Measurements from ENCODE around the gene B4GALT1.
A peak's percentile ranks its signal among the peaks of the same experiment; 100 is the strongest.

Gene B4GALT1

GRCh38 chr9:33139421-33140228, 27.5 kb downstream of the B4GALT1 start:
- peak; percentile 87 for DNase-seq (ENCODE audit: low spot score)

DNA sequence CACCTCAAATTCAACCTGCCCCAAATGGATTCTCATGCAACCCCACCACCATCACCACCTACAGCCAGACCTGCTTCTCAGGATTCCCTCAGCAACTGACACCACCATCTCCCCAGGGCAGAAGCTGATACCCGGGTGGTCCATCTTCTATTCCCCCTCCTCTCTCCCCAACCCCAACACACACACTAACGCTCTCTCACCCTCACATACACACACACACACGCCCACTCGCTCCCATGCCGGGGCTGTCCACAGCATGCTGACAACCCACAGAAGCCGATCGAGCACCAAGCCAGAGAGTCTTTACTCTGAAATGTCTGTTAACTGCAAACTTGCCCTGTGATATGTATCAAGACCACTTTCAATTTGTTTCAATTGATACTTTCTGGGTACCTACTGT, 28.4 kb downstream of the B4GALT1 start:
- DNase-seq (ENCODE audit: low spot score): no peak

DNA sequence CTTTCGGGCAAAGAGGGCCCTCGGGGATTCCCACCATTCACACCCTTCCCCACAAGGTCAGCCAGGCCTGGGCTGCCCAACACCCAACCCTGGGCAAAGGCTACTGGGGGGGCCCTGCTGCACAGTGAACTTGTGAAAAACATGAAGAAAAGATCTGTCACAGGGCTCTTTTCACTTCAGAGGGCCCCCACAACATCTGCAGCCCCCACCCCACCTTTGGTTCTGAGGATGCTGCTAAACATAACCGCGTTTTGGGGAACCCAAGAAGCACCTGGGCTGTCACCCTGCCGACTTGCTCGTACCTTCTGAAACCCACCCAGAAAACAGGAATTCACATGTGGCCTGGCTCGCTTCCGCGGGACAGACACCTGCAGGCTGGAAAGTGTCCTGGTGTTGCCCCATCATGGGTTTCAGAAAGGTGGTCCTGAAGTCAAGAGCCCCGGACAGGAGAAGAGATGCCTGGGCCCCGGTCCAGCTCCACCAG, 29.3 kb downstream of the B4GALT1 start:
- no peak for DNase-seq (ENCODE audit: low spot score)

- DNase-seq (ENCODE audit: low spot score): no peak
These were observed 30.1 kb downstream of the B4GALT1 start for GRCh38 chr9:33136721-33137670.

- DNase-seq (ENCODE audit: low spot score): no peak
These were observed 31.6 kb downstream of the B4GALT1 start for GRCh38 chr9:33135470-33135958.

- no peak for DNase-seq (ENCODE audit: low spot score)
These were observed 32.1 kb downstream of the B4GALT1 start for GRCh38 chr9:33135031-33135461.

DNA sequence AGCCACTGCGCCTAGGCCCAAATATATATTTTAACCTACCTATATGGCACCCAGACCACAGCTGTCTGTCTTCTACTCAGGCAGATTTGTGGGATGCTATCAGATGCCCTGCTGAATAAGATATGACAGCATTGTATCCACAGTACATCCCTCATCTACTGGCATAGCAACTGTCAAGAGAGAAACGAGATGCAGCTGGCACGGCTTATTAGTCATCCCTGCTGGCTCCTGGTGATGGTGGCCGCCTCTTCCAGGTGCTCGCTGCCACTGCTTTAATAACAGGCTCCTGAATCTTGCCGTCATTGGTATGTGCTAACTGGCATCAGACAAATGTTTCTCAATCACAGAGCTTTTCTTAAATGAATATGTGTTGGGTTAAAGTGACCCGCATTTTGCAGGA, 34.0 kb downstream of the B4GALT1 start:
- no peak for DNase-seq (ENCODE audit: low spot score)

- peak; percentile 88 for DNase-seq (ENCODE audit: low spot score)
These were observed 35.1 kb downstream of the B4GALT1 start for GRCh38 chr9:33131790-33132772.

DNA sequence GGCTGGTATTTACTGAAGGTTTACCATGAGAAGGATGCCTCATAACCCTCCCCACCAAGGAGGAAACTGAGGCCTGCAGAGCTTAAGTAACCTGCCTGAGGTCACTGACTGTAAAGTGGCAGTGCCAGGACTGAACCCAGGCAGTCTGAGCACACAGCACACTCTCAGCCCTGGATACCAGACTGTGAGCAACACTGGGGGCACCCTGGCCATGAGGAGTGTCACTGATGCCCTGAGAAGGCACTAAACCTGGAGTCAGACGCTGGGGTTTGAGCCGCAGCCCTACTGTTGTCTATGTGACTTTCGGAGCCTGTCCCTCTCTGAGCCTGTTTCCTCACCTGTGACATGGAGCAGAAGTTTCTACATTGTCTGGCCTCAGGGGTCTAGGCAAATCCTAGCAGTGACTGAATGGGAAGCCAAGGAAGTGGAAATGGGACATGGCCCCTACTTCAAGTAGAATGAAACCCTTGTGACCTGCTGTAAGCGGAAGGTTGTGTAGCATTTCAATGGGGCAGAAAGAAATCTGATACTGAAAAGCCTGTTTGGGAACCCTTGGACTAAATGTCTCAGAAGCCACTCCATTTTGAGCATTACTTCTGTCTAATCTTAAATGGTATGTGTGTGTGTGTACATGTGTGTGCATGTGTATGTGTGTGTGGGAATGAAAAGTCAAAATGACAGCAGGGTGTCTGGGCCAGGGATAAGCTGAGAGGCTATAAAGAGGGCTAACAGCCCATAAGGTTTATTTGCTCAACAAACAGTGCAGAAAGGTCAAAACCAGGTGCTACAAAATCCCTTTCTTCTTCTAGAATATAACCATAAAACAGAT, 36.0 kb downstream of the B4GALT1 start:
- no peak for DNase-seq (ENCODE audit: low spot score)

DNA sequence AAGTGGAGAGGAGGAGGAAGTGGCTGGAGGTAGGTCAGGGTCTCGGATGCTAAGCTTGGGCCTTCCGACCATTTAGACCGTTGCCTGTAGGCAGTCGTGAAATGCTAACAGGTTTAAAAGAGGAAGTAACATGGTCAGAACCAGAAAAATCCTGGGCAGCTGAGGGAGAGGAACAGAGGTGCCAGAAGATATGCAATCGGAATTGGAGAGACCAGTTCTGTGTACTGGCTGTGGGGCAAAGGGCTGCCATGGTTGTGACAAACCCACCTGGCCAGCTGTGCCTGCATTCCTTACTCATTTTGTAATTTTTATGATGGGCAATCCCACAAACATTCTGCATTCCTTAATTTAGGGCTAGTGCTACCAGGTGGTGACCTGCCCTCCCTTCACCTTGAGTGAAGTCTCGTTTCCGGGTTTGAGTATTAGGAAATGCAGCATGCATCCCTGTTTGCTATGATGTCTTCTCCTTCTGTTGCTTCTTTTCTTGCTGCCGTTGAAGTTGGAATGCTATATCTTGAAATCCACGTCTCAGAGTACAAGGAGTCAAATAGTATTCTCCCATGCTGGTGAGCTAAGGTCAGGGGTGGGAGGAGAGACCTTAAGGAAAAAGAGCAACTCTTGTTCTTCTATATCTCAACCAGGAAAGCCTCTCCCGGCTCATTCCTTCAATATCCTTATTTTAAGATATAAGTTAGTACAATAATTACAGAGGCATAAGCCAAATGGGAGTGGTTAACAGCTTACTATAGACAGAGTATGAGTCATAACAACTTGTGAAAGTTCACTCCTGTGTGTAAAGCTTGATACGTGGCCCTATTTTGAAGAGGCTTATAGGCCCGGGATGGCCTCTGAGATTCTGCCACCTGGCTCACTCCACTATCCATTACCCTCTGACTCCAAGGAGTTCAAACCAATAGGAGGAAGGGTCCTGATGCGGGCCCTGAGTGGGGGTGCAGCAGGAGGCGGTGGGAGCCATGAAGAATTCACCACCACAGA, 37.0 kb downstream of the B4GALT1 start:
- DNase-seq (ENCODE audit: low spot score): no peak

GRCh38 chr9:33129251-33129885, 37.8 kb downstream of the B4GALT1 start:
- DNase-seq (ENCODE audit: low spot score): no peak

DNA sequence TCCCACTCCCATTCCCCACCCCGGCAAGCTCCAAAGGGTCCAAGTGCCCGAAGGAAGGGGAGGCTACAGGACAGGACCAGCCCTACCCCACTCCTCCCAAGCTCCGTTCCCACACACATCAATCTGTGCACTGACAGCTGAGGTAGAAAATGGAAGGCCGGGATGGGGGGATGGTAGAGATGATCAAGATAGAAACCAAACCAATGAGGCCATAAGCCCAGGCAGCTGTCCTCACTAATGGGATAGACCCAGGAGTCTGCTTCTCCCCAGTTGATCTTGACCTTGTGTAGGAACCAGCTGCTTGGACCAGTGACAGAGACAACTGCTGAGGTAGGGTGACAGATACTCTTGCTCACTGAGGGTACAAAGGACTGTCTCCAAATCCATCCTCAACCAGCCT, 38.6 kb downstream of the B4GALT1 start:
- DNase-seq (ENCODE audit: low spot score): no peak

GRCh38 chr9:33127881-33128280, 39.3 kb downstream of the B4GALT1 start:
- DNase-seq (ENCODE audit: low spot score): no peak

GRCh38 chr9:33125871-33126823, 41.0 kb downstream of the B4GALT1 start:
- no peak for DNase-seq (ENCODE audit: low spot score)

DNA sequence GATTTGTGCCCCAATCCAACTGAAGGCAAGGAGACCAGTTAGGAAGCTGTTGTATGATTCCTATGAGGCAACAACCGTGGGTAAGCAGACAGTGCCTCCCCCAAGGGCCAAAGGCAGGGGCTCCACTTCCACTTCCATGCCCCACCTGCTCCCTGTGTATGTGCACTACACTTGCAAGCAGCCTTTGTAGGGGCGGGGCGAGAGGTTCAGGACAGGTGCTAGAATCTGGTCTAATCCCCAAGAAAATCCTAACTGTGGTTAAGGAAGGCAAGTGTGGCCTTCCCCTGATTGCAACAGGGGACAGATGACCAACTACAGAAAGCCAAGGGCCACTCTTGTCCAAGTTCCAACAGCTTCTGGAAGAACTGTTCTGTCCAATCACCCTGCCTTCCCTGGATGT, 41.7 kb downstream of the B4GALT1 start:
- no peak for DNase-seq (ENCODE audit: low spot score)

DNA sequence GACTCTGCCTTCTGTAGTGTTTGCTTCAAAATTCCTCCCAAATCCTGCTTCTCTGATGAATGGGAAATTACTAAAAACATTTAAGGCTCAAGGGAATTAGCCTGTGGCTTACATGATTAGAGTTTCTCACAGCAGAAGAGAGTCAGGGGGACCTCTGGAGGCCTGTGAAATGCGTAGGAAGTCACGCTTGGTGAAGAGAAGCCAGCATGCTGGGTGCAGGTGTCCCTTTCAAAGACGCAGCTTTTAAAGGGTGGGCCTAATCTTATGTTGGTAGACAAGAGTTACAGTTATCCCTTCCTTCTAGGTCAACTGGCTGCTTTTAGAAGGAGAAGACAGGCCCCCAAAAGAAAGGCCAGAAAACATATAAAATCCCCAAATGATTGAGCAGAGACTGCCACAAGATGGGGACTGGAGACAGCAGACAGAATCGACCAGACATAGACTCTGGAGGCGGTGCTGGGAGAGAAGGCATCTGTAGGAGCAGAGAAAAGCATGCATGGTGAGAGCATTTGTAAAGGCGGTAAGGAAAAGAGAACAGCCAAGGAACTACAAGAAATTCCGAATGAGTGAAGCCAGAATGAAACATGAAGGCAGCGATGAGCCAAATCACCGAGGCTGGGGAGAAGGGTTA, 42.3 kb downstream of the B4GALT1 start:
- DNase-seq (ENCODE audit: low spot score): no peak

- DNase-seq (ENCODE audit: low spot score): no peak
These were observed 43.1 kb downstream of the B4GALT1 start for GRCh38 chr9:33124046-33124445.

All from AG20443 (cell line).